Measurements from ENCODE around the gene USP7. TPM values are rescaled to one million over a fixed set of nuclear protein-coding genes. Genes with fewer than 3 reads are reported as not detected.

The USP7 gene
- total RNA-seq, 1 experiment from 2014 or later: 228 TPM

DNA sequence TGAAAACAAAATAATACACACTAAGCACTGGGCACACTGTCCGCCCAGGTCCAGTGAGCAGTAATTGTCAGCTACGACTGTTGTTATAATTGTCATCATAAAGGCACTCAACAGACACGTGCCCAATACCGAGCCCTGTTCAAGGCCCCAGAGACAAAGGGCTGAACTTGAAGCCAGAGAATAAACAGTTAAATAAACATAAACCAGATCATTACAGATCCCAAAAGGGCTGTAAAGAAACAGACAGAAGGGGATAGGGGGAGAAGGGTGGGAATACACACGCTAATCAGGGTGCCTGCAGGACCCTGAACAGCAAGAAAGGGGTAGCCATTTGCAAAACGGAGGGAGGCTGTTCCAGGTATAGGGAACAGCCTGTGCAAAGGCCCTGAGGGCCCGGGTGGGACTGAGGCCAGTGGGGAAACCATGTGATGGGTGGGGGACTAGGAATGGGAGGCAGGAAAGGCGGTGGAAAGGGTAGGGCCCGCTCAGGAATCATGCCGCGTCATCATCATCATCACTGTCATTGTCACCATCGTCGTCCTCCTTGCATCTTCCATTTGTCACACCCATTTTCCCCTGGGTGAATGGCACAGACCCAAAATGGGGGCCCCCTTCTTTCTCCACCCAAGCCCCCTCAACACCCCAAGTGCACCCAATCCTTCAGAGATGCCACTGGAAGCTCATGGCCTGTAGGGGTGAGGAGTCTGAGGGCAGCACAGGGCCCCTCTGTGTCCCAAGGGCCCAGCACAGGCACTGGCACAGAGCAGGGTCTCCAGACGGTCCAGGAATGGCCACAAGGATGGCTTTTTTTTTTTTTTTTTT, 101.2 kb downstream of the USP7 start:
- ChIA-PET CTCF (interaction anchor here (0.6 kb wide), 1 partner anchor 11 kb away, joined by 4 read pairs; no protein-coding TSS in a partner anchor), POLR2A (ENCODE audit: low non-redundant PET) (no interaction called here)
- no peak overlapping the region for H3K4me3 ChIP-seq (ENCODE audit: low read depth, low read length, poor library complexity, severe bottlenecking)
- no peak overlapping the region for H3K27ac ChIP-seq (ENCODE audit: low read depth, low read length, poor library complexity, severe bottlenecking)
- H3K27me3 ChIP-seq (replicated peaks; ENCODE audit: insufficient read depth, low read depth, low read length, poor library complexity): no peaks in the 10 kb centered on the region
- peaks cover 44% of the 10 kb centered on the region for H3K36me3 ChIP-seq (ENCODE audit: insufficient read depth, low read length, poor library complexity, severe bottlenecking)
- H3K9me3 ChIP-seq (ENCODE audit: low read depth, low read length, poor library complexity, severe bottlenecking): no peaks in the 10 kb centered on the region
- intact Hi-C loops (cut with micrococcal nuclease; ENCODE audit: unreplicated experiment): no loop called here
- BruUV-seq (replicated peaks): no TSS peak
- H3K4me1 ChIP-seq (ENCODE audit: insufficient read depth, low read length, poor library complexity, severe bottlenecking): peaks cover 32% of the 10 kb centered on the region
- DNase-seq (ENCODE audit: low spot score): no peak
- no peak for TF ChIP-seq EZH2 (IDR thresholded peaks at IDR 0.05; ENCODE audit: borderline replicate concordance, low read depth, low read length, poor library complexity, severe bottlenecking)
- TF ChIP-seq, protein P1, sequence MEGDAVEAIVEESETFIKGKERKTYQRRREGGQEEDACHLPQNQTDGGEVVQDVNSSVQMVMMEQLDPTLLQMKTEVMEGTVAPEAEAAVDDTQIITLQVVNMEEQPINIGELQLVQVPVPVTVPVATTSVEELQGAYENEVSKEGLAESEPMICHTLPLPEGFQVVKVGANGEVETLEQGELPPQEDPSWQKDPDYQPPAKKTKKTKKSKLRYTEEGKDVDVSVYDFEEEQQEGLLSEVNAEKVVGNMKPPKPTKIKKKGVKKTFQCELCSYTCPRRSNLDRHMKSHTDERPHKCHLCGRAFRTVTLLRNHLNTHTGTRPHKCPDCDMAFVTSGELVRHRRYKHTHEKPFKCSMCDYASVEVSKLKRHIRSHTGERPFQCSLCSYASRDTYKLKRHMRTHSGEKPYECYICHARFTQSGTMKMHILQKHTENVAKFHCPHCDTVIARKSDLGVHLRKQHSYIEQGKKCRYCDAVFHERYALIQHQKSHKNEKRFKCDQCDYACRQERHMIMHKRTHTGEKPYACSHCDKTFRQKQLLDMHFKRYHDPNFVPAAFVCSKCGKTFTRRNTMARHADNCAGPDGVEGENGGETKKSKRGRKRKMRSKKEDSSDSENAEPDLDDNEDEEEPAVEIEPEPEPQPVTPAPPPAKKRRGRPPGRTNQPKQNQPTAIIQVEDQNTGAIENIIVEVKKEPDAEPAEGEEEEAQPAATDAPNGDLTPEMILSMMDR (conservative IDR thresholded peaks at IDR 0.05; ENCODE audit: low read depth, low read length): no peak

DNA sequence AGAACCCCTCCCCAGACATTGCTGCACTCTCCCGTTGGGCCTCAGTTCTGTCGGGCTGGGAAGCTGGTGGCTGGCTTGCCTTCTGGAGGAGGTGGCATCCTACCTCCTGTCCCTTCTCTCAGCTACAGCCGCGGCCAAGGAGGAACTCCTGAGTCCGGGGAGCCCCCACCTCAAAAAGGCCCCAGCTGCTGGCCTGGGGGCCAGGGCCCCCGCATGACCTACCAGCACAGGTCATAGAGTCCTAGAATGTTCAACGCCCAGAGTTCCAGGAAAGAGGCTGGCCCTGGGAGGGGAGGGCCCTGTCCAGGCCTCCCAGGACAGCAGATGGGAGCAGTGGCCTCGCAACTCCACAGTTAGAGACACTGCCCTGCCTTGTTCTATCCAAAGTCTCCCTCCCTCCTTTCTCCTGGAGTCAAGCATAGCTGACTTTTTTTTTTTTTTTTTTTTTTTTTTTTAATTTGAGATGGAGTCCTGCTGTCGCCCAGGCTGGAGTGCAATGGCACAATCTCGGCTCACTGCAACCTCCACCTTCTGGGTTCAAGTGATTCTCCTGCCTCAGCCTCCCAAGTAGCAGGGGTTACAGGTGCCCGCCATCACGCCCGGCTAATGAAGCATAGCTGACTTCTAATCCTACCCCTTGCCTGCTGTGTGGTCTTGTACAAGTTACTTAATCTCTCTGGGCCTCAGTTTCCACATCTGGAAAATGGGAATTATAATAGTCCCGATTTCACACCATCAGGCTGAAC, 102.0 kb downstream of the USP7 start:
- ChIA-PET POLR2A (ENCODE audit: low non-redundant PET) (interaction anchor here (0.7 kb wide), 1 partner anchor 242 kb away, joined by 3 read pairs; no protein-coding TSS in a partner anchor), CTCF (no interaction called here)
- intact Hi-C loops (cut with micrococcal nuclease; ENCODE audit: unreplicated experiment): no loop called here
- no peaks in the 10 kb centered on the region for H3K27me3 ChIP-seq (replicated peaks; ENCODE audit: insufficient read depth, low read depth, low read length, poor library complexity)
- no TSS peak for BruUV-seq (replicated peaks)
- H3K9me3 ChIP-seq (ENCODE audit: low read depth, low read length, poor library complexity, severe bottlenecking): no peaks in the 10 kb centered on the region
- H3K27ac ChIP-seq (ENCODE audit: low read depth, low read length, poor library complexity, severe bottlenecking): no peak overlapping the region
- peaks cover 32% of the 10 kb centered on the region for H3K4me1 ChIP-seq (ENCODE audit: insufficient read depth, low read length, poor library complexity, severe bottlenecking)
- TF ChIP-seq, protein P1 (conservative IDR thresholded peaks at IDR 0.05; ENCODE audit: low read depth, low read length): no peak
- TF ChIP-seq EZH2 (IDR thresholded peaks at IDR 0.05; ENCODE audit: borderline replicate concordance, low read depth, low read length, poor library complexity, severe bottlenecking): no peak
- H3K36me3 ChIP-seq (ENCODE audit: insufficient read depth, low read length, poor library complexity, severe bottlenecking): peaks cover 46% of the 10 kb centered on the region
- DNase-seq (ENCODE audit: low spot score): no peak
- no peak overlapping the region for H3K4me3 ChIP-seq (ENCODE audit: low read depth, low read length, poor library complexity, severe bottlenecking)

DNA sequence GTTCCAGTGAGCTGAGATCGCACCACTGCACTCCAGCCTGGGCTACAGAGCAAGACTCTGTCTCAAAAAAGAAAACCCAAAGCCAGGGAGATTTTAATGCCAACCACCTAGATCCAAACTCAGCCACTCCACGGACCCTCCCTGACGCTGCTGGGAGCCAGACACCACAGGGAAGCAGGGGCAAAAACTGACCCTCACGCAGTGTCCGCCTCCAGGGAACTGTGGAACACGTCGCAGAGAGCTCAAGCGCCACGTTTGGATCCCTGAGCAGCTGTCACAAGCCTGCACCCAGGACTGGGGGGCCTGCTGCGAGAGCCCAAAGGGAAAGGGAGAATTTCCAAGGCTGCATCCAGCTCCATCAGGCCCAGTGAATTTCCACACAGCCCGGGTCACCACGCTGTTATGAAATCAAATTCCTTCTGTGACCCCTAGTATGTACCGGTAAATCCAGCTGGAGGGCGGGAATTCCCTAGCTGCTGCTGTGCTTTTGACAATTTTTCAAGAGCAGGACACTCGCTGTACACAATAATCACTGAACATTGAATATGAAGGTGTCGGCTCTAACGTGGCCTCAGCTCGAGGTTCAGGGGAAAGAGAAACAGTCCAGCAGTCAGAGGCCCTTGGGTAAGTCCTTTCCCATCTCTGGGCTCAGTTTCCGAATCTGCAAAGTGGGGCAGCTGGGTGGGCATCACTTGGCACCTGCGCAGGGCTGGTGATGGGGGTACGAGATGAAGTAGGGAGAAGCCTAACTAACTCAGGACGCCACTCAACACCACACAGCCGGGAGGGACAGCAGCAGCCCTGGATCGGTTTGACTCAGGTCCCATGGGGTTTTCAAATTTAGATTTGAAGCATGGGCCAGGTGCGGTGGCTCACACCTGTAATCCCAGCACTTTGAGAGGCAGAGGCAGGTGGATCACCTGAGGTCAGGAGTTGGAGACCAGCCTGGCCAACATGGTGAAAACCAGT, 103.5 kb downstream of the USP7 start:
- POLR2A ChIA-PET (ENCODE audit: low non-redundant PET): no interaction called here
- peak overlapping the region; percentile 28 for H3K27ac ChIP-seq (ENCODE audit: low read depth, low read length, poor library complexity, severe bottlenecking)

More for the DNA sequence above, 103.5 kb downstream of the USP7 start:
- no peaks in the 10 kb centered on the region for H3K27me3 ChIP-seq (replicated peaks; ENCODE audit: insufficient read depth, low read depth, low read length, poor library complexity)
- H3K9me3 ChIP-seq (ENCODE audit: low read depth, low read length, poor library complexity, severe bottlenecking): no peaks in the 10 kb centered on the region
- H3K4me1 ChIP-seq (ENCODE audit: insufficient read depth, low read length, poor library complexity, severe bottlenecking): peaks cover 20% of the 10 kb centered on the region
- H3K36me3 ChIP-seq (ENCODE audit: insufficient read depth, low read length, poor library complexity, severe bottlenecking): peaks cover 59% of the 10 kb centered on the region
- BruUV-seq (replicated peaks): no TSS peak
- no peak for DNase-seq (ENCODE audit: low spot score)
- TF ChIP-seq, protein P1 (conservative IDR thresholded peaks at IDR 0.05; ENCODE audit: low read depth, low read length): no peak
- no peak for TF ChIP-seq EZH2 (IDR thresholded peaks at IDR 0.05; ENCODE audit: borderline replicate concordance, low read depth, low read length, poor library complexity, severe bottlenecking)
- CTCF ChIA-PET: interaction anchor here (0.5 to 0.7 kb wide), 2 partner anchors 17 to 857 kb away, joined by 4 read pairs; no protein-coding TSS in a partner anchor
- intact Hi-C loops (cut with micrococcal nuclease; ENCODE audit: unreplicated experiment): no loop called here
- no peak overlapping the region for H3K4me3 ChIP-seq (ENCODE audit: low read depth, low read length, poor library complexity, severe bottlenecking)
